ENCODE data around the gene MGLL.

The MGLL gene

GRCh38 chr3:127867412-127867811 lies 45.1 kb upstream of the MGLL start:
- no peaks in the 10 kb centered on the region for H3K36me3 ChIP-seq (ENCODE audit: low read length)

GRCh38 chr3:127865941-127866340 lies 43.6 kb upstream of the MGLL start:
- Histone ChIP-seq H2AFZ (ENCODE audit: low read depth, low read length, severe bottlenecking) (no peak overlapping the region), H3K27ac (ENCODE audit: low read depth, low read length) (no peak overlapping the region), H3K9me3 (ENCODE audit: insufficient read depth, low read length) (no peaks in the 10 kb centered on the region), H3K9me2 (replicated peaks; ENCODE audit: insufficient read depth, low read length) (no peaks in the 10 kb centered on the region), H4K20me1 (ENCODE audit: low read depth, low read length) (no peaks in the 10 kb centered on the region), H3K36me3 (ENCODE audit: low read length) (no peaks in the 10 kb centered on the region), H3K4me3 (ENCODE audit: insufficient read depth, low read length, poor library complexity, severe bottlenecking) (no peak overlapping the region), H3K79me2 (ENCODE audit: insufficient read depth, low read length) (no peaks in the 10 kb centered on the region), H3K27me3 (ENCODE audit: low read length) (no peaks in the 10 kb centered on the region), H3F3A (ENCODE audit: insufficient read depth) (no peaks in the 10 kb centered on the region), H3K9ac (ENCODE audit: low read length) (no peak overlapping the region), H3K4me2 (ENCODE audit: low read depth, low read length, poor library complexity, severe bottlenecking) (no peak overlapping the region)
- no peak for TF ChIP-seq EZH2phosphoT487 (conservative IDR thresholded peaks at IDR 0.05; ENCODE audit: low read length)
- no peak for TF ChIP-seq CTCF (IDR thresholded peaks at IDR 0.05; ENCODE audit: insufficient read depth, low read length, poor library complexity, severe bottlenecking)

More at GRCh38 chr3:127867412-127867811, 45.1 kb upstream of the MGLL start:
- Histone ChIP-seq H4K20me1 (ENCODE audit: low read depth, low read length) (no peaks in the 10 kb centered on the region), H3K27ac (ENCODE audit: low read depth, low read length) (no peak overlapping the region), H3K79me2 (ENCODE audit: insufficient read depth, low read length) (no peaks in the 10 kb centered on the region), H3K4me3 (ENCODE audit: insufficient read depth, low read length, poor library complexity, severe bottlenecking) (no peak overlapping the region), H3K27me3 (ENCODE audit: low read length) (no peaks in the 10 kb centered on the region), H3K9ac (ENCODE audit: low read length) (no peak overlapping the region), H3K9me3 (ENCODE audit: insufficient read depth, low read length) (no peaks in the 10 kb centered on the region), H3F3A (ENCODE audit: insufficient read depth) (no peaks in the 10 kb centered on the region), H3K4me2 (ENCODE audit: low read depth, low read length, poor library complexity, severe bottlenecking) (no peak overlapping the region), H2AFZ (ENCODE audit: low read depth, low read length, severe bottlenecking) (no peak overlapping the region), H3K9me2 (replicated peaks; ENCODE audit: insufficient read depth, low read length) (no peaks in the 10 kb centered on the region)
- TF ChIP-seq CTCF (IDR thresholded peaks at IDR 0.05; ENCODE audit: insufficient read depth, low read length, poor library complexity, severe bottlenecking) (no peak), EZH2phosphoT487 (conservative IDR thresholded peaks at IDR 0.05; ENCODE audit: low read length) (no peak)

- no peaks in the 10 kb centered on the region for H3K9me2 ChIP-seq (replicated peaks; ENCODE audit: insufficient read depth, low read length)
- no peaks in the 10 kb centered on the region for H3K27me3 ChIP-seq (ENCODE audit: low read length)
- H3K27ac ChIP-seq (ENCODE audit: low read depth, low read length) = no peak overlapping the region
- no peaks in the 10 kb centered on the region for H3K79me2 ChIP-seq (ENCODE audit: insufficient read depth, low read length)
- no peak overlapping the region for H2AFZ ChIP-seq (ENCODE audit: low read depth, low read length, severe bottlenecking)
- H3K4me2 ChIP-seq (ENCODE audit: low read depth, low read length, poor library complexity, severe bottlenecking) = no peak overlapping the region
- no peak overlapping the region for H3K4me3 ChIP-seq (ENCODE audit: insufficient read depth, low read length, poor library complexity, severe bottlenecking)
- no peak overlapping the region for H3K9ac ChIP-seq (ENCODE audit: low read length)
- H3K9me3 ChIP-seq (ENCODE audit: insufficient read depth, low read length) = no peaks in the 10 kb centered on the region
- no peaks in the 10 kb centered on the region for H4K20me1 ChIP-seq (ENCODE audit: low read depth, low read length)
- TF ChIP-seq EZH2phosphoT487 (conservative IDR thresholded peaks at IDR 0.05; ENCODE audit: low read length) = no peak
- no peak for TF ChIP-seq CTCF (IDR thresholded peaks at IDR 0.05; ENCODE audit: insufficient read depth, low read length, poor library complexity, severe bottlenecking)
- H3F3A ChIP-seq (ENCODE audit: insufficient read depth) = no peaks in the 10 kb centered on the region
- H3K36me3 ChIP-seq (ENCODE audit: low read length) = no peaks in the 10 kb centered on the region
Observed at GRCh38 chr3:127860211-127860696, 37.9 kb upstream of the MGLL start.
